PC-9 (cell line): Measurements from ENCODE around the gene SLC9A6.

Experiments
- EZH2 ChIP-seq: fragments of 200-600 bp; sonication (generic); IDR thresholded peaks from 2 replicates; pipeline ENCODE4 v1.8.0; 2017; ENCODE audit warnings: antibody characterized with exemption, low read depth
- TF ChIP-seq, protein P1 (sequence below): fragments of 200-600 bp; sonication (generic); conservative IDR thresholded peaks from 2 replicates; pipeline ENCODE4 v1.6.1; 2017; ENCODE audit warnings: mixed run types, antibody characterized with exemption, mild to moderate bottlenecking, moderate library complexity

DNA sequence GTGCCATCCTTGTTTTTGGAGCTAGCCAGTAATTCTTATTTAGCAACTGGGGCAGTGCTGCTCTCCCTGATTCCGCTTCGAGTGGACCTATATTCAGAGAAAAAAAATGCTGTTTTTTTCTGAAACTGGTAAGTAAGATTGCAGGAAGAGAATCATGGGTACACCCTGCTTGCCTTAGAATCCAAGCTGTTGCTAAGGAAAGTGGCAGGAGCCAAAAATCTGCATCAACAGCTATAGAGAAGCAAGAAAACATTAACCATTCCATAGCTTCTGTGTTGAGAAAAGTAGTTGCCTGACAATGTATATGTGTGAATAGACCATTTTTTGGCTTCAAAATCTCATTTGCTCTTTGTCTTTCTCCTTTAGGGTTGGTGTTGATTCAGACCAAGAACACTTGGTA, 44.5 kb downstream of the SLC9A6 start:
- TF ChIP-seq, protein P1, sequence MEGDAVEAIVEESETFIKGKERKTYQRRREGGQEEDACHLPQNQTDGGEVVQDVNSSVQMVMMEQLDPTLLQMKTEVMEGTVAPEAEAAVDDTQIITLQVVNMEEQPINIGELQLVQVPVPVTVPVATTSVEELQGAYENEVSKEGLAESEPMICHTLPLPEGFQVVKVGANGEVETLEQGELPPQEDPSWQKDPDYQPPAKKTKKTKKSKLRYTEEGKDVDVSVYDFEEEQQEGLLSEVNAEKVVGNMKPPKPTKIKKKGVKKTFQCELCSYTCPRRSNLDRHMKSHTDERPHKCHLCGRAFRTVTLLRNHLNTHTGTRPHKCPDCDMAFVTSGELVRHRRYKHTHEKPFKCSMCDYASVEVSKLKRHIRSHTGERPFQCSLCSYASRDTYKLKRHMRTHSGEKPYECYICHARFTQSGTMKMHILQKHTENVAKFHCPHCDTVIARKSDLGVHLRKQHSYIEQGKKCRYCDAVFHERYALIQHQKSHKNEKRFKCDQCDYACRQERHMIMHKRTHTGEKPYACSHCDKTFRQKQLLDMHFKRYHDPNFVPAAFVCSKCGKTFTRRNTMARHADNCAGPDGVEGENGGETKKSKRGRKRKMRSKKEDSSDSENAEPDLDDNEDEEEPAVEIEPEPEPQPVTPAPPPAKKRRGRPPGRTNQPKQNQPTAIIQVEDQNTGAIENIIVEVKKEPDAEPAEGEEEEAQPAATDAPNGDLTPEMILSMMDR: no peak
- TF ChIP-seq EZH2: no peak
